PC-3 (cell line): ENCODE data around the gene POLA1. TPM values are rescaled to one million over a fixed set of nuclear protein-coding genes. Genes with fewer than 3 reads are reported as not detected.

Experiments used
- ATAC-seq: fragments of 200-7000 bp; cut with Tn5 transposase; 2 replicates; pipeline ENCODE4 v1.9.1; 2020; ENCODE audit warnings: mild to moderate bottlenecking, moderate library complexity
- BruUV-seq: library from RNA; stranded (reverse); fragments of 400-500 nt; replicated peaks from 2 replicates; lab custom pipeline; 2021; lab: Mats Ljungman, UMichigan
- CTCF ChIA-PET: fragments of 300-600 bp; sonication (Branson Sonifier 250); formaldehyde crosslinking; loops from one replicate; lab custom pipeline; 2022; ENCODE audit warnings: antibody characterized with exemption; lab: Charles Lee
- POLR2A ChIA-PET: fragments of 300-600 bp; sonication (Branson Sonifier 250); formaldehyde crosslinking; loops from one replicate; lab custom pipeline; 2022; ENCODE audit warnings: antibody characterized with exemption; ENCODE audit not compliant: unreplicated experiment; lab: Charles Lee
- DNase-seq: peaks from one replicate; pipeline ENCODE4 v3.0.0-alpha.2; 2015
- H2AFZ ChIP-seq: fragments of 300-600 bp; sonication (generic); 2 replicates; pipeline ENCODE4 v1.6.0; 2016; ENCODE audit warnings: antibody characterized with exemption, low read length
- H3F3A ChIP-seq: fragments of 300-600 bp; sonication (generic); one replicate; pipeline ENCODE4 v1.6.0; 2017; ENCODE audit warnings: antibody characterized with exemption, low read length, control low read depth, mild to moderate bottlenecking; ENCODE audit not compliant: unreplicated experiment
- H3K27ac ChIP-seq: fragments of 300-600 bp; sonication (generic); 2 replicates; pipeline ENCODE4 v1.5.1; 2016; ENCODE audit warnings: mild to moderate bottlenecking, low read length
- H3K27me3 ChIP-seq: fragments of 300-600 bp; sonication (generic); 2 replicates; pipeline ENCODE4 v1.6.1; 2016; ENCODE audit warnings: low read length, mixed read lengths
- H3K36me3 ChIP-seq: fragments of 300-600 bp; sonication (generic); 2 replicates; pipeline ENCODE4 v1.6.1; 2016; ENCODE audit warnings: low read depth, mixed run types, low read length, mixed read lengths
- H3K4me1 ChIP-seq: fragments of 300-600 bp; sonication (generic); 2 replicates; pipeline ENCODE4 v1.5.1; 2016; ENCODE audit warnings: low read length; ENCODE audit not compliant: insufficient read depth
- H3K4me2 ChIP-seq: fragments of 300-600 bp; sonication (generic); 2 replicates; pipeline ENCODE4 v1.6.0; 2016; ENCODE audit warnings: low read length
- H3K4me3 ChIP-seq: fragments of 300-600 bp; sonication (generic); 2 replicates; pipeline ENCODE4 v1.5.1; 2016; ENCODE audit warnings: mild to moderate bottlenecking, low read length, mixed read lengths
- H3K79me2 ChIP-seq: fragments of 300-600 bp; sonication (generic); 2 replicates; pipeline ENCODE4 v1.6.1; 2017; ENCODE audit warnings: low read length, mixed read lengths
- H3K9ac ChIP-seq: fragments of 300-600 bp; sonication (generic); 2 replicates; pipeline ENCODE4 v1.6.0; 2016; ENCODE audit warnings: mild to moderate bottlenecking, low read length
- H3K9me2 ChIP-seq: fragments of 300-600 bp; sonication (generic); replicated peaks from 2 replicates; pipeline ENCODE4 v1.6.1; 2016; ENCODE audit warnings: mixed run types, low read length, mixed read lengths
- H3K9me3 ChIP-seq: fragments of 300-600 bp; sonication (generic); 2 replicates; pipeline ENCODE4 v1.6.1; 2016; ENCODE audit warnings: low read length, mixed read lengths
- H4K20me1 ChIP-seq: fragments of 300-600 bp; sonication (generic); 2 replicates; pipeline ENCODE4 v1.6.1; 2016; ENCODE audit warnings: low read length, mixed read lengths
- EZH2 ChIP-seq: fragments of 300-600 bp; sonication (generic); IDR thresholded peaks from one replicate; pipeline ENCODE4 v1.6.1; 2017; ENCODE audit warnings: antibody characterized with exemption, mild to moderate bottlenecking, low read length; ENCODE audit not compliant: unreplicated experiment
- EZH2phosphoT487 ChIP-seq: fragments of 300-600 bp; sonication (generic); IDR thresholded peaks from 2 replicates; pipeline ENCODE4 v1.6.1; 2018; ENCODE audit warnings: mild to moderate bottlenecking, antibody characterized with exemption, low read length, borderline replicate concordance
- intact Hi-C: fragments of 100-400 bp; cut with micrococcal nuclease; formaldehyde crosslinking; loops from 2 replicates; pipeline ENCODE4 v1.9.0; 2023
- total RNA-seq: library from RNA; depleted of rRNA; stranded (reverse); fragments of >200 nt; gene quantifications from 2 replicates; pipeline ENCODE4 v1.2.3, GENCODE V29; 2014
- TF ChIP-seq, protein P1 (sequence below): fragments of 300-600 bp; sonication (generic); conservative IDR thresholded peaks from 2 replicates; pipeline ENCODE4 v1.5.1; 2017; ENCODE audit warnings: antibody characterized with exemption, low read depth, mild to moderate bottlenecking, low read length

POLA1 gene
- total RNA-seq, 1 experiment from 2014 or later: 19.6 TPM

DNA sequence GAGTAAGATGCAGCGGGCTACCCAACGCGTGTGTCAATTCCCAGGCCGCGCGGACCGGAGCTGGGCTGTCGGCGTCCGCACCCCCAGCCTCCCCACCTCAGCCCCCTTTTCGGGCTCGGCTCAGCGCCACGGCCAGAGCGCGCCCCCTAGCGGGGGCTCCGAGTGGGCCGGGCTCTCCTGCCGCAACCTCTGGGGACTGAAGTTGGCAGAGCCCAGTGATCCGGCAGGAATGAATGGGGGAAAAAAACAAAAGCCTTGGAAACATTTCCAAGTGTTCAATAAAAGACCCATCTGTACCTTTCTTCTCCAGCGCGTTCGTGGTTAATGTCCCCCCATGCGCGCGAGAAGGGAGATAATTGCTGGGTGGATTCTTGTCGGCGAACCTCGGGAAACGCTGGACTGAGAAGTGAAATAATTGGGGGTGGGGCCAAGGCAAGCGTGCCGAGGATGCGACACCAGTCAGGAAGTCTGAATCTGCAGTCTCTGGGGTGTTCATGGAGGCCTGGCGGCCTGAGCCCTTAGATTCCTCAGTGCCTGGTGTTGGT lies 327.3 kb downstream of the POLA1 start:
- no peak overlapping the region for H2AFZ ChIP-seq
- H3K79me2 ChIP-seq: no peaks in the 10 kb centered on the region
- H3K4me1 ChIP-seq: no peaks in the 10 kb centered on the region
- H3K9me2 ChIP-seq: no peaks in the 10 kb centered on the region
- CTCF ChIA-PET: no interaction called here
- no peak for ATAC-seq
- no peaks in the 10 kb centered on the region for H3F3A ChIP-seq
- no peaks in the 10 kb centered on the region for H3K36me3 ChIP-seq
- no TSS peak for BruUV-seq
- peaks cover 47% of the 10 kb centered on the region for H3K27me3 ChIP-seq
- H3K4me3 ChIP-seq: no peak overlapping the region
- no peak overlapping the region for H3K4me2 ChIP-seq
- DNase-seq: no peak
- no peak overlapping the region for H3K9ac ChIP-seq
- TF ChIP-seq, protein P1, sequence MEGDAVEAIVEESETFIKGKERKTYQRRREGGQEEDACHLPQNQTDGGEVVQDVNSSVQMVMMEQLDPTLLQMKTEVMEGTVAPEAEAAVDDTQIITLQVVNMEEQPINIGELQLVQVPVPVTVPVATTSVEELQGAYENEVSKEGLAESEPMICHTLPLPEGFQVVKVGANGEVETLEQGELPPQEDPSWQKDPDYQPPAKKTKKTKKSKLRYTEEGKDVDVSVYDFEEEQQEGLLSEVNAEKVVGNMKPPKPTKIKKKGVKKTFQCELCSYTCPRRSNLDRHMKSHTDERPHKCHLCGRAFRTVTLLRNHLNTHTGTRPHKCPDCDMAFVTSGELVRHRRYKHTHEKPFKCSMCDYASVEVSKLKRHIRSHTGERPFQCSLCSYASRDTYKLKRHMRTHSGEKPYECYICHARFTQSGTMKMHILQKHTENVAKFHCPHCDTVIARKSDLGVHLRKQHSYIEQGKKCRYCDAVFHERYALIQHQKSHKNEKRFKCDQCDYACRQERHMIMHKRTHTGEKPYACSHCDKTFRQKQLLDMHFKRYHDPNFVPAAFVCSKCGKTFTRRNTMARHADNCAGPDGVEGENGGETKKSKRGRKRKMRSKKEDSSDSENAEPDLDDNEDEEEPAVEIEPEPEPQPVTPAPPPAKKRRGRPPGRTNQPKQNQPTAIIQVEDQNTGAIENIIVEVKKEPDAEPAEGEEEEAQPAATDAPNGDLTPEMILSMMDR: peak; percentile 43
- no peak for TF ChIP-seq EZH2
- POLR2A ChIA-PET: no interaction called here
- H3K9me3 ChIP-seq: no peaks in the 10 kb centered on the region
- no peak overlapping the region for H3K27ac ChIP-seq
- intact Hi-C loops: no loop called here
- no peaks in the 10 kb centered on the region for H4K20me1 ChIP-seq

DNA sequence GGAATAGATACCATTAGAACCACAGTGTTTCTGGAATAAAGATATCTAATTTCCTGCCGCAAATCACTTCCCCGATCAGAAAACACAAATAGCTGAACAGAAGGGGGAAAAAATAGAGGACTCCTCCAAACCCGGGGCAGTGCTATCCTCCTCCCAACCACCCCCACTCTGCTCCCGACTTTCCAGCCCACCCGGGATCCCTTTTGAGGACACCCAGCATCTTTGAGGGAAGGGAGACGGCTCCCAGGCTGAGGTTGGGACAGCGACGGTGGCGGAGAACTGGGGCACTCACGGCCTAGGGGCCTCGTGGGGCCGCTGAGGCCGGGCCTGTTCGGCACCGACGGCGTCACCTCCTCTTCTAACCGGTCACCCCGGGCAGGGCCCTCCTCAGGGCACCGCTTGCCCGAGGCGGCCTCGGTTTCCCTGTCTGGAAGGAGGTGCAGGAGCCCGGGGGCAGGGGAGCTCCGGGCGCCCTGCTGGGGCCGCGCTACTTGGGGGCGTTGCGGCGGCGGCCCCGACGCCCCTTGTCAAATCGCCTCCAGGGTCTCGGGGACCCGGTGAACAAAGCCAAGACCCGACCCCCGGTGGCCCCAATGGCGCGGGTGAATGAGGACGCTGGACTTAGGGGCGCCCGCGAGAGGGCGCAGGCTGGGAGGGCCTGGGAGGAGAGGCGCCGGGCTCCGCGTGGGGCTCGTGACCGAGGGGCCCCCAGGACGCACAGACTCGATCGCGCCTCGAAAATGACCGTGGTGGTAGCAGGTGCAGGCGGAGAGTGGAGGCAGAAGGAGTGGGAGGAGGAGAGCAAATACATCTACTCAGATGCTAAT lies 329.0 kb downstream of the POLA1 start:
- CTCF ChIA-PET: no interaction called here

More for the DNA sequence above, 329.0 kb downstream of the POLA1 start:
- intact Hi-C loops: no loop called here
- Histone ChIP-seq H3K4me3 (no peak overlapping the region), H3K9ac (no peak overlapping the region), H3K79me2 (no peaks in the 10 kb centered on the region), H3K4me1 (no peaks in the 10 kb centered on the region), H3K4me2 (no peak overlapping the region), H3K9me2 (no peaks in the 10 kb centered on the region), H3K27me3 (peaks cover 38% of the 10 kb centered on the region), H3K36me3 (no peaks in the 10 kb centered on the region), H3F3A (no peaks in the 10 kb centered on the region), H4K20me1 (no peaks in the 10 kb centered on the region), H3K9me3 (no peaks in the 10 kb centered on the region), H3K27ac (no peak overlapping the region), H2AFZ (no peak overlapping the region)
- no TSS peak for BruUV-seq
- DNase-seq: no peak
- no peak for ATAC-seq
- POLR2A ChIA-PET: no interaction called here
- TF ChIP-seq EZH2phosphoT487: no peak
- TF ChIP-seq, protein P1: no peak
- no peak for TF ChIP-seq EZH2
